GM20431 (cell line): ENCODE data around the gene ADRM1.

Experiments
- in situ Hi-C: fragments of 300-500 bp; cut with MseI, MboI; formaldehyde crosslinking; loops from one replicate; pipeline ENCODE4 v1.15.0; 2020; ENCODE audit warnings: low sequenced_read_pairs; ENCODE audit not compliant: unreplicated experiment

ADRM1 gene

DNA sequence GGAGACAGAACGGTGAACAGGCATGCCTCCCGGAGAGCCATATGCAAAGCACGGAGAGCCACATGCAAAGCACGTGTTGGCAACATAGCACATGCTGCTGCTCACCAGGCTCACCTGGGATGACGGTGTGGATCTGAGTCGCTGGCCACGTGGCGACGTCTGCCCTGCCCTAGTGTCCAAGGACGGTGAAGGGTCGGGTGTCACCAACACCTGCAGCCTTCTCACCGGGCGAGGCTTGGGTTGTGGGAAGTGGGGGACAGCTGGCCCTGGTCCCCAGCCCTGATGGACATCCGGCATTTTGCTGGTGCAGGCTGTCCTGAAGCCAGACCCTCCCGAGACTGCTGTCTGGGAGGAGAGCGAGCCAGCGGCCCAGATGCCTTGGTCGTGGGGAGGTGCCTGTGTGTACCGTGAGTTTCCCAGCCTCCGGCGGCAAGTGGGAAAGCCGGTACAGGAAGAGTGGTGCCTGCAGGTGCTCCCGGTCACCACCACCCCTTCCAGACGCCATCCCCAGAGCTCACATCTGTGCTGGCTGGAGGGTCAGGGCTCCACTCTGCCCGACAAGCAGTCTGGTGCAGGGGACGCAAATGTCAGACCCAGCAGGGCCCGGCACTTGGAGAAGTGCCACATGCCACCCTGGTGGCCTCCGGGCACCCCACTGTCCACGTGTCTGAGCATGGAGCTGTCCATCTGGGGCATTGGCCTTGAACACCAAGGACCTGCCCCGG lies 5.9 kb upstream of the ADRM1 start:
- in situ Hi-C loops: no loop called here

GRCh38 chr20:62297449-62298227 lies 5.2 kb upstream of the ADRM1 start:
- in situ Hi-C loops: no loop called here

GRCh38 chr20:62298577-62299249 lies 4.1 kb upstream of the ADRM1 start:
- in situ Hi-C loops: no loop called here

DNA sequence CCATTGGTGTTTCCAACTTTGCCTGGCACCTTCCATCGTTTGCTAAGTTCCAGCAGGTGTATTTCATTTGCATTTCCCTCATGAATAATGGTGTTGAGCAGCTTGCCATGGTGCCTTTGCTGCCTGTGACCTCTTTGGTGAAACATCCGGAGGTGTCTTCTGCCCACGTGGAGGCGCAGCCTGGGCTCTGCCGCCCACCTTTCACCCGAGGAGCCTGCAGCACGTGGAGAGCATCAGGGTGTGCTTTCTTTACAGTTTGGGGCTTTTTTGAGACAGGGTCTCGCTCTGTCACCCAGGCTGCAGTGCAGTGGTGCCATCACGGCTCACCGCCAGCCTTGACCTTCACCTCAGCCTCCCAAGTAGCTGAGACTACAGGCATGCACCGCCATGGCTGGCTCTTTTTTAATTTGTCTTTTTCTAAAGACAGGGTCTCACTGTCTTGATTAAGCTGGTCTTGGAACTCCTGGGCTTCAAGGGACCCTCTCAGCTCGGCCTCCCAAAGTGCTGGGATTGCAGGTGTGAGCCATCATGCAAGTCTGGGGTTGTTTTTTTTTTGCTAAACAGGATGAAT lies 3.0 kb upstream of the ADRM1 start:
- in situ Hi-C loops: loop anchor here (10.0 kb wide), 1 partner anchor 85 kb away; the partner anchor contains the start of gene RPS21

GRCh38 chr20:62300319-62300718 lies 2.5 kb upstream of the ADRM1 start:
- in situ Hi-C loops: loop anchor here (10.0 kb wide), 1 partner anchor 84 kb away; the partner anchor contains the start of gene RPS21

- in situ Hi-C loops: loop anchor here (10.0 kb wide), 1 partner anchor 84 kb away; the partner anchor contains the start of gene RPS21
Observed at GRCh38 chr20:62301111-62301668, 1.6 kb upstream of the ADRM1 start.

DNA sequence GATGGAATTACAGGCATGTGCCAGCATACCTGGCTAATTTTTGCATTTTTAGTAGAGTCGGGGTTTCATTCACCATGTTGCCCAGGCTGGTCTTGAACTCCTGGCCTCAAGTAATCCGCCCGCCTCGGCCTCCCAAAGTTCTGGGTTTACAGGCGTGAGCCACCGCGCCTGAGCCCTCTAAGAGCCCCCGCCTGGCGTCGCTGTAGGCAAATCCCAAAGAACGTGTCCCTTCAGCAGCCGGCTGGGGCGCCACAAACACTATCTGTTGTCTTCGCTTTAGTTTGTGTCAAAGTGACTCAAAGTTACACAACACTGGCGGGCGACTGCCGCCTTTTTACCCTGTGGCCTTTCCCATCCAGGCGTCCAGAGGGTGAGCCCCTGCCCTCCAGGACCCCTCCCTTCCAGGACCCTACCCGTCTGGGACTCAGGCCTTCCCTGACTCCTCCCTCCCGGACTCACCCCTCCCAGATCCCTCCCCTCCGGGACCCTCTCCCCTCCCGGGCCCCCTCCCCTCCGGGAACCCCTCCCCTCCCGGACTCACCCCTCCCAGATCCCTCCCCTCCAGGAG lies 940 bp upstream of the ADRM1 start:
- in situ Hi-C loops: loop anchor here (10.0 kb wide), 1 partner anchor 83 kb away; the partner anchor contains the start of gene RPS21

GRCh38 chr20:62303062-62303339 lies 204 bp downstream of the ADRM1 start:
- in situ Hi-C loops: loop anchor here (10.0 kb wide), 1 partner anchor 82 kb away; the partner anchor contains the start of gene RPS21

GRCh38 chr20:62303340-62304226 lies 786 bp downstream of the ADRM1 start:
- in situ Hi-C loops: loop anchor here (10.0 kb wide), 1 partner anchor 81 kb away; the partner anchor contains the start of gene RPS21

GRCh38 chr20:62304331-62305148 lies 1.7 kb downstream of the ADRM1 start:
- in situ Hi-C loops: loop anchor here (10.0 kb wide), 1 partner anchor 80 kb away; the partner anchor contains the start of gene RPS21

DNA sequence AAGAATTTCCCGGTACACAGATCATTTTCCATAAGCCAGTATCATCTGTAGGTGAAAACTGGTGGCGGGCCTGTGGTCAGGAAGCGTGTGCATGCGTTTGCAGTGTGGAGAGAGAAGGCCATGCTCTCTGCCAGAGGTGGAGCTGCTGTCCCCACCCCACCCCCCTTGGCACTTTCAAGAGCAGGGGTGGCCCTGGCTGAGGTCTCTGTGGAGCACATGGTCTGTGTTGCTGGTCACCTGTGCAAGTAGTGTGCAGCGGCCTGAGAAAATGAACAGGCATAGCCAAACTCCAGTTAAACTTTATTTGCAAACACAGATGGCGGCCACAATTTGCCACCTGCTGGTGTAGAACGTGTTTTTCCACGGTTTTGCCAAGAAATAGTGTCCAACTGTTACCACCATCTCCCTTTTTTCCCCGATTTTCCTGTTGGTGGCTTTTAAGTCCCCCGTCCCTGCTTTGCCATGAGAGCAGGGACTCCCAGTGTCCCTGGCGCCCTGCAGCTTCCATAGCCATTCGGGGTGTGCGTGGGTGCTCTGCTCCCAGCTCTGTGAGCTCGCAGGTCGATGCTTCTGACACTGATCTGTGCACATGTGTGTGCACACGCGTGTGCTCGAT lies 2.5 kb downstream of the ADRM1 start:
- in situ Hi-C loops: loop anchor here (10.0 kb wide), 1 partner anchor 80 kb away; the partner anchor contains the start of gene RPS21

- in situ Hi-C loops: loop anchor here (10.0 kb wide), 1 partner anchor 79 kb away; the partner anchor contains the start of gene RPS21
Observed at GRCh38 chr20:62305765-62306413, 3.1 kb downstream of the ADRM1 start.

DNA sequence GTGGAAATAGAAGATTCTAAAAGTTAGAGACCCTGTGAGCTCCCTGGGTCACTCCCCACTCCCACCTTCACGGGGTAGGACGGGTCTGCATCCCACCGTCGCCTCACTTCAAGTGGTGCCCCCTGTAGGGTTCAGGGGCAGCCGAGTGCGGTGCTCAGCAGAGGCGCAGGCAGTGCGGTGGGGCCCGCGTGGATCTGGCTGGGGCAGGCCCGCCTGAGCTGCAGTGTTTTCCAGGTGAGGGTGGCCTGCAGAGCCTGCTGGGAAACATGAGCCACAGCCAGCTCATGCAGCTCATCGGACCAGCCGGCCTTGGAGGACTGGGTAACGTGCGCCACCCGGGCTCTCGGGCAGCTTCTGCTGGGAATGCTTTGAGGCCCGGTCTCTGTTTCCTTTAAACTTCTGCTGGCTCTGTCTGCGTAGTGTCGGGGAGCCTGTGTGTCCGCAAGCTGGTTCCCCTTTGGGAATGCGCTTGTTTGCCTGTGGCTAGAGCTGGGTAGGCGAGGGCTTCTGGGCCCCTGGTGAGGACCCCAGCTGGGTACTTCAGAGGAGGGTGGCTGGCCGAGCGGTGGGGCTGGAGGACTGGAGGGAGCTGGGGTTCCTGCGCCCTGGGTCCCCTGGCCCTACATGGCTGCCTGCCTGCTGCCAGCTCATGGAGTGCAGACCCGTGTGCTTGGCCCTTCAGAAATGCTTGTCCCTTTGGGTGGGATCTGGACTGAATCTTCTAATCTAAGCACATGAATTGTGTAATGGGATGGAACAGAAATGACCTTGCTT lies 3.8 kb downstream of the ADRM1 start:
- in situ Hi-C loops: loop anchor here (10.0 kb wide), 1 partner anchor 78 kb away; the partner anchor contains the start of gene RPS21

DNA sequence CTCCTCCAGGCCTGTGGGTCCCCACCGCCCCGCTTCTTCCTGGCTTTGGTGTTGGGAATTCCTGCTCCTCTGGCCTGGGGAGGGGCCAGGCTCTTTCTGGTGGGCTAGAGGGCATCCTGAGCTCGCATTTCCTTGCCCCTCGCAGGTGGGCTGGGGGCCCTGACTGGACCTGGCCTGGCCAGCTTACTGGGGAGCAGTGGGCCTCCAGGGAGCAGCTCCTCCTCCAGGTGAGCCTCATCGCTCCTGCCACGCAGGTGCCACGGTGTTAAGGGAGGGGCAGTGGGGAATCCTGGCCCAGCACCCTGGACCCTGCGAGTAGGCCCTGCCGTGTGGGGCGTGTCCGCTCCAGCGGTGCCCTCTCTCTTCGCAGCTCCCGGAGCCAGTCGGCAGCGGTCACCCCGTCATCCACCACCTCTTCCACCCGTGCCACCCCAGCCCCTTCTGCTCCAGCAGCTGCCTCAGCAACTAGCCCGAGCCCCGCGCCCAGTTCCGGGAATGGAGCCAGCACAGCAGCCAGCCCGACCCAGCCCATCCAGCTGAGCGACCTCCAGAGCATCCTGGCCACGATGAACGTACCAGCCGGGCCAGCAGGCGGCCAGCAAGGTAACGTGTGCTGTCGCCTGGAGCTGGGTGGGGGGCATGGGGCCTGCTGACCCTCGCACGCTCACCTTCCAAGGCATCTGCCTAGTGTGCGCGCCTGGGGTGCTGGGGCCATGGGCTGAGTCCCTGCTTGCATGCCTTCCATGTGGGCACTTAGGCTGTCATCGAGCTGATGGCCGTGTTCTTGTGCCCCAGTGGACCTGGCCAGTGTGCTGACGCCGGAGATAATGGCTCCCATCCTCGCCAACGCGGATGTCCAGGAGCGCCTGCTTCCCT lies 4.7 kb downstream of the ADRM1 start:
- in situ Hi-C loops: loop anchor here (10.0 kb wide), 1 partner anchor 77 kb away; the partner anchor contains the start of gene RPS21
